Esophagus muscularis mucosa (tissue), 4 donors: ENCODE data around the gene ZNF57. TPM values are rescaled to one million over a fixed set of nuclear protein-coding genes. Genes with fewer than 3 reads are reported as not detected.

Experiments
- DNase-seq: peaks from one replicate; pipeline ENCODE4 v3.0.0-alpha.2; 2017; ENCODE audit errors: extremely low spot score
- H3K27ac ChIP-seq, 4 donors: fragments of 200-600 bp; sonication (generic); replicated peaks in 1 of 4; 1 replicate in 3 of 4; 2 replicates in 1 of 4; pipeline ENCODE4 v1.5.1; 2016 to 2019; ENCODE audit warnings: mild to moderate bottlenecking in 1 of 4
- H3K27me3 ChIP-seq, 4 donors: fragments of 200-600 bp; sonication (generic); one replicate each; pipeline versions ENCODE4 v1.5.1 to v1.6.0; 2016 to 2019
- H3K36me3 ChIP-seq, 4 donors: fragments of 200-600 bp; sonication (generic); one replicate each; pipeline ENCODE4 v1.5.1; 2016 to 2019
- H3K4me1 ChIP-seq, 4 donors: fragments of 200-600 bp; sonication (generic); one replicate each; pipeline ENCODE4 v1.5.1; 2016 to 2019
- H3K4me3 ChIP-seq, 4 donors: fragments of 200-600 bp; sonication (generic); 1 replicate in 2 of 4; 2 replicates in 2 of 4; pipeline ENCODE4 v1.5.1; 2016 to 2019; ENCODE audit warnings: mild to moderate bottlenecking in 4 of 4, moderate library complexity in 1 of 4
- H3K9me3 ChIP-seq, 4 donors: fragments of 200-600 bp; sonication (generic); 1 replicate in 3 of 4; 2 replicates in 1 of 4; pipeline ENCODE4 v1.5.1; 2016 to 2019
- EP300 ChIP-seq: sonication (generic); formaldehyde crosslinking; IDR thresholded peaks from one replicate; pipeline ENCODE4 v1.6.1; 2017; ENCODE audit warnings: antibody characterized with exemption
- POLR2A ChIP-seq: fragments of 450-650 bp; IDR thresholded peaks from one replicate; pipeline ENCODE4 v1.6.1; 2017; ENCODE audit warnings: antibody characterized with exemption, moderate library complexity, mild to moderate bottlenecking, low read depth
- POLR2AphosphoS5 ChIP-seq, 2 donors: sonication (generic); formaldehyde crosslinking; IDR thresholded peaks; one replicate each; pipeline ENCODE4 v1.6.1; 2017; ENCODE audit warnings: antibody characterized with exemption in 2 of 2
- WGBS: methylation state at CpG from one replicate; pipeline ENCODE4 v1.1.5; 2018; 5-methylcytosine and 5-hydroxymethylcytosine counted together
- intact Hi-C: fragments of 100-400 bp; cut with DNase I; formaldehyde crosslinking; loops from one replicate; pipeline ENCODE4 v1.15.1; 2023
- total RNA-seq, 4 donors: library from RNA; depleted of rRNA; stranded (reverse); fragments of >200 nt; gene quantifications; one replicate each; pipeline versions ENCODE4 v1.1.0 to v1.2.1, GENCODE V29; 2016
- TF ChIP-seq, protein P1 (sequence below), 3 experiments: fragments of 200-600 bp in 2 of 3; fragments of 450-650 bp in 1 of 3; sonication (generic) in 2 of 3; IDR thresholded peaks; one replicate each; pipeline ENCODE4 v1.5.1; 2017 to 2019; ENCODE audit warnings: antibody characterized with exemption in 3 of 3, mild to moderate bottlenecking in 2 of 3, moderate library complexity in 1 of 3

ZNF57 gene
- total RNA-seq, 4 donors from 2014 or later = 2.2 to 3.6 (median 2.3) TPM

DNA sequence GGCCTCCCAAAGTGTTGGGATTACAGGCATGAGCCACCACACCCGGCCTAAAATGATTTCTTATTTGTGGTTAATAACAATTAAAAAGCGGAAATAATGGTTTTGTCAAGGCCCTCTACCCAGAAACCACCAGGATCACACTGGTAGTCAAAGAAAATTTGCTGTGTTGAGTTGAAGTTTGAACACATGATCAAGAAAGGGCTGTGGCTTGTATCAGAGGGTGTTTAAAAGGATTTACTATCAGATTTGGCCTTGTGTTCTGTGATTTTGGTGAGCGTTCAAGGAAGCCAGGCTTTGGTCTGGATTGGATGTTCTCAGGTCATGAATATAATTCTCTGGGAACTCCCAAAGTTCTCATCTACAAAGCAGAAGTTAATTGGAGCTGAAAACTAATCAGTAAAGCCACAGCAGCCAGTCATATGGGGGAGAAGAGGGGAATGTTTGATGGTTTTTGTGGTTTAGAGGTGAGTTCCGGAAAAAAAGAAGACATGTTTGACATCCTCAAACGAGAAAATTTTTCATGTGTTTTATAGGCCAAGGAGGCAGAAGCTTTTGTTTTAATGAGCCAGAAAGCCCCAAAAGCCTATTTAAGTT lies 44.2 kb upstream of the ZNF57 start:
- DNase-seq = no peak
- H3K9me3 ChIP-seq = peaks cover 15 to 83% (median 62%) of the 10 kb centered on the region in 4 donors
- H3K4me1 ChIP-seq = no peaks in the 10 kb centered on the region
- TF ChIP-seq, protein P1, sequence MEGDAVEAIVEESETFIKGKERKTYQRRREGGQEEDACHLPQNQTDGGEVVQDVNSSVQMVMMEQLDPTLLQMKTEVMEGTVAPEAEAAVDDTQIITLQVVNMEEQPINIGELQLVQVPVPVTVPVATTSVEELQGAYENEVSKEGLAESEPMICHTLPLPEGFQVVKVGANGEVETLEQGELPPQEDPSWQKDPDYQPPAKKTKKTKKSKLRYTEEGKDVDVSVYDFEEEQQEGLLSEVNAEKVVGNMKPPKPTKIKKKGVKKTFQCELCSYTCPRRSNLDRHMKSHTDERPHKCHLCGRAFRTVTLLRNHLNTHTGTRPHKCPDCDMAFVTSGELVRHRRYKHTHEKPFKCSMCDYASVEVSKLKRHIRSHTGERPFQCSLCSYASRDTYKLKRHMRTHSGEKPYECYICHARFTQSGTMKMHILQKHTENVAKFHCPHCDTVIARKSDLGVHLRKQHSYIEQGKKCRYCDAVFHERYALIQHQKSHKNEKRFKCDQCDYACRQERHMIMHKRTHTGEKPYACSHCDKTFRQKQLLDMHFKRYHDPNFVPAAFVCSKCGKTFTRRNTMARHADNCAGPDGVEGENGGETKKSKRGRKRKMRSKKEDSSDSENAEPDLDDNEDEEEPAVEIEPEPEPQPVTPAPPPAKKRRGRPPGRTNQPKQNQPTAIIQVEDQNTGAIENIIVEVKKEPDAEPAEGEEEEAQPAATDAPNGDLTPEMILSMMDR (IDR thresholded peaks at IDR 0.05) = no peak
- TF ChIP-seq POLR2A (no peak), POLR2AphosphoS5 (IDR thresholded peaks at IDR 0.05) (no peak), EP300 (no peak)
- no peaks in the 10 kb centered on the region for H3K27me3 ChIP-seq
- WGBS = 94% methylated on average over 5 of the region's 5 CpGs
- H3K4me3 ChIP-seq = no peak overlapping the region
- no peak overlapping the region for H3K27ac ChIP-seq
- intact Hi-C loops = no loop called here
- H3K36me3 ChIP-seq = peaks cover 22 to 42% (median 38%) of the 10 kb centered on the region in 4 donors

DNA sequence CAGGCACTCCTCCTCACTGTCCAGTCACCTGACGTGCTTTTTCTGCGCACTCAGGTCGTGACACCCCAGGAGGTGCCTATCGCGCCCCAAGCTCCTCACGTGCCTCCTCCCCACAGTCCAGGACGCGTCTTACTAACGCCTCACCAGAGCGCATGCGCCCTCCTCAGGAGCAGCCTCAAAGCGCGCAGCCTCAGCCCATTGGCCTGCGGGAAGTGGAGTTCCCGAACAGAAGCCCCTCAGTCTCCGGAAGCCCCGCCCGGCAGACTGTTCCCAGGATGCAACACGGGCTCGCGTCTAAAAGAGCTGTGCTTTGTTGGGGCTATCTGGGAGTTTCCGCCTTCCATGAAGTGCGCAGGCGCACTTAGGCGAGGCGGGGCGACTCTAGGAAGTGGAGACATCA lies 41.9 kb upstream of the ZNF57 start:
- H3K36me3 ChIP-seq = peaks cover 0 to 19% (median 15%) of the 10 kb centered on the region in 4 donors
- TF ChIP-seq POLR2AphosphoS5 (IDR thresholded peaks at IDR 0.05) = no peak
- no peak for TF ChIP-seq EP300
- TF ChIP-seq, protein P1 (IDR thresholded peaks at IDR 0.05) = no peak
- TF ChIP-seq POLR2A = no peak
- peaks cover 0 to 60% (median 39%) of the 10 kb centered on the region in 4 donors for H3K9me3 ChIP-seq
- no peak for DNase-seq
- no peak overlapping the region for H3K4me3 ChIP-seq
- no peaks in the 10 kb centered on the region for H3K4me1 ChIP-seq
- H3K27ac ChIP-seq = no peak overlapping the region
- 77% methylated on average over 25 of the region's 27 CpGs for WGBS
- H3K27me3 ChIP-seq = no peaks in the 10 kb centered on the region
- intact Hi-C loops = no loop called here

DNA sequence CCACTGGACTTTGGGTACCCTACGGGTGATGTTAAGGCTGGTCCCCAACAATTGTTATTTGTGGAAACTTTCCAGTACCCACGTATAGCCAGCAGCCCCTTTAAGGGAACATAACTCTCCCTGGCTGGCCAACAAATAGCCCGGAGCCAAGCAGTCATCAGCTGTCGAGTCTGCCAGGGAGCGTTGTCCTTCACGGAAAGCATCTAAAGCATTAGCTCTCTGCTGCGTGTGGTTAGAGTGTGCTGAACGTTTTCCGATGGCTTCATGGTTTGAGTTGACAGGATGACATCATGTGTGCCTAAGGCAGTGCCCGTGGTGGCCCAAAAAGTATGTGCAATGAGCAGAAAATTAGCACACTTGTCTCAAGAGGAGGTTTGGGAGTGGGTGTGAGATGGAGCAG lies 36.9 kb upstream of the ZNF57 start:
- no peak for TF ChIP-seq POLR2A
- no peak for TF ChIP-seq POLR2AphosphoS5 (IDR thresholded peaks at IDR 0.05)
- TF ChIP-seq, protein P1 (IDR thresholded peaks at IDR 0.05) = no peak
- no peak overlapping the region for H3K27ac ChIP-seq
- WGBS = 80% methylated on average over 5 of the region's 10 CpGs
- intact Hi-C loops = no loop called here
- peaks cover 0 to 12% (median 5%) of the 10 kb centered on the region in 4 donors for H3K9me3 ChIP-seq
- no peak overlapping the region for H3K4me3 ChIP-seq
- no peak for DNase-seq
- H3K36me3 ChIP-seq = no peaks in the 10 kb centered on the region
- no peaks in the 10 kb centered on the region for H3K4me1 ChIP-seq
- H3K27me3 ChIP-seq = no peaks in the 10 kb centered on the region

DNA sequence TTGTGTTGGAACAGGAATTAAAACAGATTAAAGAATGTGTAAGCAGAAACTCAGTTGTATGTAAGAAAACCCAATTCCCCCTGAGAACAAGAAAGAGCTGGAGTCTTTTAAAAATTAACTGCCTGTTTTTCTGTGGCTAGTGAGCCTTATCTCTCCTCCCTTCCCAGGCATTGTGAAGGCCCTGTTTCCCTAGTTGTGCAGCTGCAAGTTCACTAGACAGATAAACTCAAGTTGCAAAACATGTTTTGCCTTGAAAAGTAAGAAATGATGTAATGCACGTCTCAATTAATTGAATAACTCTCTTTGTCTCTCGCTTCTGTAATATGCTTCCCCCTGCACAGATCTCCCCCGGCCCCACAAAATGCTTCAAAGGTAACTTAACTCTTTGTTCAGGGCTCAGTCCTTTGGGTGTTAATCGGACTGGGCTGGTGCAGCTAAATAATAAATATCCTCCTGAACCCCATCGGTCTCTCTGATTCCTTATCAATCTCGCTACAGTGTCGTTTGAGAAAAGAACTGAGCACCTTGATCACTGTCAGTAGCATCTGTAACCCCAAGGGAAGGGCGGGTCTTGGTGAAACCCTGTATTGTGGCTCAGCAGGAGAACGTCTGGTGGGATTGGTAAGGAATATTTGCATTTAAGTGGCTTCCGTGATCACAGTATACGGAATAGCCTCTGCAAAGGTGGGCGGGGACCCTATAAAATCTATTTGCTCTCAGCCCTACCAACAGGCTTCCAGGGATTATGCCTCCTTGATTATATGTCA lies 35.2 kb upstream of the ZNF57 start:
- Histone ChIP-seq H3K4me3 (no peak overlapping the region), H3K27ac (no peak overlapping the region), H3K36me3 (no peaks in the 10 kb centered on the region), H3K27me3 (no peaks in the 10 kb centered on the region), H3K4me1 (no peaks in the 10 kb centered on the region), H3K9me3 (no peaks in the 10 kb centered on the region)
- WGBS = 78% methylated on average over 12 of the region's 12 CpGs
- intact Hi-C loops = no loop called here
- TF ChIP-seq POLR2AphosphoS5 (IDR thresholded peaks at IDR 0.05) (no peak), EP300 (no peak), POLR2A (no peak)
- TF ChIP-seq, protein P1 (IDR thresholded peaks at IDR 0.05) = no peak
- no peak for DNase-seq
